ENCODE results near the gene MBD5. TPM values are rescaled to one million over a fixed set of nuclear protein-coding genes. Genes with fewer than 3 reads are reported as not detected.

MBD5 gene
- total RNA-seq, 6 experiments from 2014 or later: 7.9 to 15.6 (median 11.9) TPM

DNA sequence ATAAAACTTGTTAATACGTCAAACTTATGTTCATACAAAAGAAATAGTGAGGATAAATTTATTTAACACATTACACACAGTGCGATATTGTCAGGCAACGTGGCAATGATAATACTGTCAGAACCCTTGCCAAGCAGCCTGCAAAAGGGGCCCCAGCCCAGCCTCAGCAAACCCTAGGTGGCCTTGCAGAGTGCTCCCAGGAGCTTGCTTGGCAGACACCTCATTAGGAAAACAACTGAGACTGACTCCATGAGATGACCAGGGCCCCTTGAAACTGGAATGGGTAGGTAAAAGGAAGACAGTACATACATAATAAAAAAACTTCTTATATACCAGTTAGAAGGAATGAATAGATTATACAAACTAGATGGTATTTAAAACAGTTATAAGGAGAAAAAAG lies 487.1 kb downstream of the MBD5 start:
- no peak for TF ChIP-seq POLR2A (IDR thresholded peaks at IDR 0.05)
- TF ChIP-seq, protein P1, sequence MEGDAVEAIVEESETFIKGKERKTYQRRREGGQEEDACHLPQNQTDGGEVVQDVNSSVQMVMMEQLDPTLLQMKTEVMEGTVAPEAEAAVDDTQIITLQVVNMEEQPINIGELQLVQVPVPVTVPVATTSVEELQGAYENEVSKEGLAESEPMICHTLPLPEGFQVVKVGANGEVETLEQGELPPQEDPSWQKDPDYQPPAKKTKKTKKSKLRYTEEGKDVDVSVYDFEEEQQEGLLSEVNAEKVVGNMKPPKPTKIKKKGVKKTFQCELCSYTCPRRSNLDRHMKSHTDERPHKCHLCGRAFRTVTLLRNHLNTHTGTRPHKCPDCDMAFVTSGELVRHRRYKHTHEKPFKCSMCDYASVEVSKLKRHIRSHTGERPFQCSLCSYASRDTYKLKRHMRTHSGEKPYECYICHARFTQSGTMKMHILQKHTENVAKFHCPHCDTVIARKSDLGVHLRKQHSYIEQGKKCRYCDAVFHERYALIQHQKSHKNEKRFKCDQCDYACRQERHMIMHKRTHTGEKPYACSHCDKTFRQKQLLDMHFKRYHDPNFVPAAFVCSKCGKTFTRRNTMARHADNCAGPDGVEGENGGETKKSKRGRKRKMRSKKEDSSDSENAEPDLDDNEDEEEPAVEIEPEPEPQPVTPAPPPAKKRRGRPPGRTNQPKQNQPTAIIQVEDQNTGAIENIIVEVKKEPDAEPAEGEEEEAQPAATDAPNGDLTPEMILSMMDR (IDR thresholded peaks at IDR 0.05): no peak
- Histone ChIP-seq H3K36me3 (no peaks in the 10 kb centered on the region), H3K27me3 (no peaks in the 10 kb centered on the region), H3K4me1 (no peaks in the 10 kb centered on the region), H3K27ac (no peak overlapping the region), H3K9me3 (no peaks in the 10 kb centered on the region), H3K4me3 (no peak overlapping the region)
- 92% methylated on average over 3 of the region's 3 CpGs for WGBS (ENCODE audit: insufficient coverage, low coverage, low lambda C conversion rate, missing lambda C conversion rate)
- intact Hi-C loops (cut with DNase I): no loop called here
- ATAC-seq (no peak), DNase-seq (no peak)

DNA sequence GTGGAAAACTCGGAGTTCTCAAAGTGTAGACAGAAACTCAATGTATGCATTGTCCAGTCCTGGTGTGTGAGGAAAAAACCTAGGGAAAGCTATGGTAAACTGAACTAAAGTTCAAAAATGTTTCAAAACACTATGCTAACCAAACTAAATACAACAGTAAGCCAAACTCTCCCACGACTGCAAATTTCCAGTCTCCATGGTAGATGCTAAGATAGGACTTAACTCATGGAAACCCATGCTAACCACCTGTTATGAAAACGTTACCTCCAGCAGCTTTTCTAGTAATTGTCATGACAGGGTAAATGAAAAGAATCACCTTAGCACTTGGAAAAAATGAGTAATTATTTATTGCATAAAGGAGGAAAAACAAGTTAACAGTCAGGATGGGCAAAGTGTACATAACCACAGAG lies 488.0 kb downstream of the MBD5 start:
- H3K36me3 ChIP-seq: no peaks in the 10 kb centered on the region
- no peaks in the 10 kb centered on the region for H3K9me3 ChIP-seq
- no peaks in the 10 kb centered on the region for H3K4me1 ChIP-seq
- intact Hi-C loops (cut with DNase I): no loop called here
- 58% methylated on average over 3 of the region's 3 CpGs for WGBS (ENCODE audit: insufficient coverage, low coverage, low lambda C conversion rate, missing lambda C conversion rate)
- DNase-seq (no peak), ATAC-seq (peak in 1 of 4 donors; percentile 2)
- no peaks in the 10 kb centered on the region for H3K27me3 ChIP-seq
- peak overlapping the region in 2 of 3 donors; percentile 27 to 40 for H3K4me3 ChIP-seq
- TF ChIP-seq, protein P1 (IDR thresholded peaks at IDR 0.05): no peak
- TF ChIP-seq POLR2A (IDR thresholded peaks at IDR 0.05): no peak
- peak overlapping the region in 2 of 3 donors; percentile 10 to 44 for H3K27ac ChIP-seq

DNA sequence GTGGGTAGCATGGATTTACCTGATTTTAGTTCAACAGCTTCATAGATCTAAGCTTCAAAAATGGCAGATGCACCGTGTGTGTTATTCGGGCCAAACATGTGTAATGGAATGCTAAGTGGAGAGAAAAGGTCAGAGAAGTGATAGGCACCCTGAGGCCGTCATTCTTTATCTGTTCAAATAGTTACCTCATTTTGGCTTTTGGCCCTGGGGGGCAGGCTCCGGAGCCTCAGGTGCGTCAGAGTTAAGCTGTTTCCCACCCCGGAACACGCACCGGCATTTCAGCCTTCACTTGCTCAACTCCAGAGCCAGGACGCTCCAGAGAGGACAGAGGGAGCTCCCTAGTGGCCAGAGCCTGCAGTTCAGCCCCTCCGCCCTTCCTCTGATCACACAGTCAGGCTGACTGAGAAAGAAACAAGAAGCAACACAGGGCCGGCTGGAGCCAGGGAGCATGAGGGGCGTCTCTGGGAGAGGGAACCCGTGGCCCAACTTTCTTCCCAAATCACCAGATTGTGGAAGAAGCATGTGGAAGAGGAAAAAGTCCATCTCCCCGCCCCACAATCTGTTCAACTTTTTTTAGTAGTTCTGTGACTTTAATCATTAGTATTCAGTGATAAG lies 488.5 kb downstream of the MBD5 start:
- 1% methylated on average over 12 of the region's 14 CpGs for WGBS (ENCODE audit: insufficient coverage, low coverage, low lambda C conversion rate, missing lambda C conversion rate)
- no peaks in the 10 kb centered on the region for H3K27me3 ChIP-seq
- H3K9me3 ChIP-seq: no peaks in the 10 kb centered on the region
- H3K4me1 ChIP-seq: no peaks in the 10 kb centered on the region
- TF ChIP-seq POLR2A (IDR thresholded peaks at IDR 0.05): no peak
- TF ChIP-seq, protein P1 (IDR thresholded peaks at IDR 0.05): peak; percentile 87 to 93 (median 90)
- peak overlapping the region; percentile 27 to 40 (median 36) for H3K4me3 ChIP-seq
- ATAC-seq (peak; percentile 98 to 100 (median 100)), DNase-seq (peak; percentile 86 to 90 (median 89))
- H3K36me3 ChIP-seq: no peaks in the 10 kb centered on the region
- H3K27ac ChIP-seq: peak overlapping the region in 2 of 3 donors; percentile 10 to 44
- intact Hi-C loops (cut with DNase I): no loop called here

DNA sequence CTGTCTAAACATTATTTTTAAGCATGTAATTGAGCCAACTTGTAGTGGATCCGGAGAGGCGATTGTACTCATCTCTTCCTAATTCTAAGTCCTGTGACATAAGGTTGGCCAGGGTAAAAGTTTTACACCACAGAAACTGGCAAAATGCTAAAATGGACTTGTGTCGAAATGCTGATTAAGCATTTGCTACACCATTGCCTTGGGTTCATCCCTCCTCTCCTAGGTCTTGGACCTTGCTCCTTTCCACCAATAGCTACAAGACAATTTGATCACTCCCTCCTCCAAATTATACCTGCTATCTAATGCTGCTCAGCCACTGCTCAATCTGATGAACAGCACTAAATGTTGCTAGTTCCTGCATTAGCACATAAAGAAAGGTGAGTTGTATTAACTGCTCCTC lies 491.0 kb downstream of the MBD5 start:
- no peak for TF ChIP-seq POLR2A (IDR thresholded peaks at IDR 0.05)
- TF ChIP-seq, protein P1 (IDR thresholded peaks at IDR 0.05): no peak
- no peak overlapping the region for H3K27ac ChIP-seq
- DNase-seq (peak in 1 of 3 donors; percentile 53), ATAC-seq (peak; percentile 12 to 67 (median 48))
- H3K27me3 ChIP-seq: no peaks in the 10 kb centered on the region
- no peaks in the 10 kb centered on the region for H3K9me3 ChIP-seq
- WGBS (ENCODE audit: insufficient coverage, low coverage, low lambda C conversion rate, missing lambda C conversion rate): 31% methylated on average over 3 of the region's 3 CpGs
- intact Hi-C loops (cut with DNase I): no loop called here
- no peak overlapping the region for H3K4me3 ChIP-seq
- H3K4me1 ChIP-seq: no peaks in the 10 kb centered on the region
- H3K36me3 ChIP-seq: no peaks in the 10 kb centered on the region
